ENCODE results near the gene SNCAIP.

SNCAIP gene

GRCh38 chr5:122311961-122312590 is at the start of gene SNCAIP:
Gene SNCAIP (plus strand): TSS chr5:122312237. CDS start chr5:122391135, 78,898 bp downstream.
- no peak for DNase-seq

GRCh38 chr5:122263352-122264030 is 48.5 kb upstream of the SNCAIP start:
- no peak for DNase-seq

- no peak for DNase-seq
Observed at GRCh38 chr5:122264610-122265009, 47.4 kb upstream of the SNCAIP start.

- no peak for DNase-seq
Observed at GRCh38 chr5:122267185-122267584, 44.9 kb upstream of the SNCAIP start.

GRCh38 chr5:122273696-122274095 is 38.3 kb upstream of the SNCAIP start:
- DNase-seq, result no peak

- no peak for DNase-seq
Observed at GRCh38 chr5:122283592-122283991, 28.4 kb upstream of the SNCAIP start.

- DNase-seq, result no peak
Observed at GRCh38 chr5:122286541-122286940, 25.5 kb upstream of the SNCAIP start.

GRCh38 chr5:122287101-122287500 is 24.9 kb upstream of the SNCAIP start:
- DNase-seq, result no peak

GRCh38 chr5:122291000-122291901 is 20.8 kb upstream of the SNCAIP start:
- DNase-seq, result no peak

- no peak for DNase-seq
Observed at GRCh38 chr5:122292332-122292731, 19.7 kb upstream of the SNCAIP start.

GRCh38 chr5:122295138-122295537 is 16.9 kb upstream of the SNCAIP start:
- DNase-seq, result no peak

GRCh38 chr5:122296871-122297270 is 15.2 kb upstream of the SNCAIP start:
- no peak for DNase-seq

GRCh38 chr5:122297587-122298298 is 14.3 kb upstream of the SNCAIP start:
- DNase-seq, result no peak

GRCh38 chr5:122300374-122300773 is 11.7 kb upstream of the SNCAIP start:
- DNase-seq, result no peak

GRCh38 chr5:122301016-122301415 is 11.0 kb upstream of the SNCAIP start:
- no peak for DNase-seq

- DNase-seq, result no peak
Observed at GRCh38 chr5:122304471-122305215, 7.4 kb upstream of the SNCAIP start.

- no peak for DNase-seq
Observed at GRCh38 chr5:122306461-122306860, 5.6 kb upstream of the SNCAIP start.

- DNase-seq, result no peak
Observed at GRCh38 chr5:122310889-122311288, 1.1 kb upstream of the SNCAIP start.

GRCh38 chr5:122311497-122311960 is 508 bp upstream of the SNCAIP start:
- DNase-seq, result no peak

GRCh38 chr5:122312591-122313406 is 762 bp downstream of the SNCAIP start:
- DNase-seq, result no peak

- DNase-seq, result no peak
Observed at GRCh38 chr5:122314036-122314435, 2.0 kb downstream of the SNCAIP start.
